ENCODE measurements around the gene CLTCL1.

- TF ChIP-seq CTCF (optimal IDR thresholded peaks at IDR 0.05 in 1 of 3, IDR thresholded peaks at IDR 0.05 in 1 of 3, conservative IDR thresholded peaks at IDR 0.05 in 1 of 3; ENCODE audit: extremely low read depth in 1 of 3, insufficient read depth in 2 of 3, low read length in 3 of 3) = no peak
- no peak for TF ChIP-seq EZH2 (IDR thresholded peaks at IDR 0.05; ENCODE audit: low read length)
Measured at GRCh38 chr22:19229600-19229999, 61.9 kb downstream of the CLTCL1 start.
